H1 (cell line): ENCODE data around the gene HMGCL. TPM values are rescaled to one million over a fixed set of nuclear protein-coding genes. Genes with fewer than 3 reads are reported as not detected.

Experiments used
- CTCF ChIA-PET: fragments of 300-600 bp; sonication (Branson Sonifier 250); formaldehyde crosslinking; loops from one replicate; lab custom pipeline; 2021; ENCODE audit not compliant: partially characterized antibody; lab: Charles Lee
- POLR2A ChIA-PET: fragments of 300-600 bp; sonication (Branson Sonifier 250); formaldehyde crosslinking; loops from one replicate; lab custom pipeline; 2021; ENCODE audit warnings: inconsistent platforms; ENCODE audit not compliant: partially characterized antibody; lab: Charles Lee
- DNase-seq, 2 experiments: peaks; one replicate each; pipeline versions ENCODE4 v3.0.0 to v3.0.0-alpha.2; 2010 to 2022; ENCODE audit warnings: low spot score in 2 of 2, low read depth in 1 of 2, mixed read lengths in 1 of 2
- FAIRE-seq: peaks from 2 replicates; lab custom pipeline; 2011; peaks lifted over from hg19 to GRCh38; lab: Jason Lieb, UNC
- H2AFZ ChIP-seq: 2 replicates; pipeline ENCODE4 v1.8.1; 2012; ENCODE audit warnings: low read length, inconsistent platforms
- H2AK5ac ChIP-seq: 2 replicates; pipeline ENCODE4 v1.6.1; 2013; ENCODE audit warnings: low read depth, low read length
- H2BK120ac ChIP-seq: replicated peaks from 2 replicates; pipeline ENCODE3; 2013; ENCODE audit warnings: low read depth, low read length, inconsistent platforms
- H2BK12ac ChIP-seq: 2 replicates; pipeline ENCODE4 v1.6.1; 2013; ENCODE audit warnings: low read depth, low read length
- H2BK15ac ChIP-seq: 2 replicates; pipeline ENCODE4 v1.6.1; 2013; ENCODE audit warnings: low read length
- H2BK20ac ChIP-seq: 2 replicates; pipeline ENCODE4 v1.6.1; 2013; ENCODE audit warnings: low read length
- H2BK5ac ChIP-seq: 2 replicates; pipeline ENCODE4 v1.6.1; 2013; ENCODE audit warnings: low read depth, low read length
- H3K14ac ChIP-seq: 2 replicates; pipeline ENCODE4 v1.6.1; 2013; ENCODE audit warnings: inconsistent platforms; ENCODE audit not compliant: insufficient read length
- H3K18ac ChIP-seq: 2 replicates; pipeline ENCODE4 v1.6.1; 2013; ENCODE audit warnings: low read length; ENCODE audit errors: extremely low read depth
- H3K23ac ChIP-seq: 2 replicates; pipeline ENCODE4 v1.6.1; 2013; ENCODE audit warnings: inconsistent platforms; ENCODE audit not compliant: insufficient read length
- H3K23me2 ChIP-seq: 2 replicates; pipeline ENCODE4 v1.6.1; 2013; ENCODE audit warnings: low read depth, low read length
- H3K27ac ChIP-seq: 2 replicates; pipeline ENCODE4 v1.6.1; 2011; ENCODE audit warnings: low read depth, low read length, inconsistent platforms
- H3K27me3 ChIP-seq, 4 experiments: replicated peaks in 1 of 4; 1 replicate in 1 of 4; 2 replicates in 3 of 4; pipeline versions ENCODE4 v1.6.1 to v1.8.1; 2011 to 2013; ENCODE audit warnings: low read length in 3 of 4, mild to moderate bottlenecking in 3 of 4, inconsistent platforms in 2 of 4, mixed read lengths in 2 of 4, moderate library complexity in 1 of 4; ENCODE audit not compliant: control insufficient read depth in 3 of 4, insufficient read depth in 3 of 4; ENCODE audit errors: extremely low read depth in 1 of 4
- H3K36me3 ChIP-seq, 4 experiments: 2 replicates each; pipeline versions ENCODE4 v1.6.1 to v1.8.1; 2011 to 2013; ENCODE audit warnings: mild to moderate bottlenecking in 4 of 4, low read length in 3 of 4, moderate library complexity in 2 of 4, control low read depth in 1 of 4, inconsistent platforms in 1 of 4; ENCODE audit not compliant: insufficient read depth in 4 of 4, control insufficient read depth in 2 of 4
- H3K4ac ChIP-seq: replicated peaks from 2 replicates; pipeline ENCODE3; 2013; ENCODE audit warnings: low read length, low read depth, mixed read lengths, inconsistent platforms; ENCODE audit not compliant: insufficient read length
- H3K4me1 ChIP-seq, 4 experiments: replicated peaks in 1 of 4; 1 replicate in 1 of 4; 2 replicates in 3 of 4; pipeline versions ENCODE4 v1.6.1 to v1.8.1; 2011 to 2013; ENCODE audit warnings: low read length in 3 of 4, inconsistent platforms in 2 of 4, mixed read lengths in 1 of 4; ENCODE audit not compliant: insufficient read depth in 4 of 4, control insufficient read depth in 3 of 4
- H3K4me2 ChIP-seq, 2 experiments: 2 replicates each; pipeline versions ENCODE4 v1.6.1 to v1.8.1; 2011 to 2013; ENCODE audit warnings: low read depth in 2 of 2, low read length in 2 of 2, control low read depth in 1 of 2, inconsistent platforms in 1 of 2, mild to moderate bottlenecking in 1 of 2; ENCODE audit not compliant: insufficient read depth in 1 of 2
- H3K4me3 ChIP-seq, 4 experiments: fragments of 200-600, 300-600 bp in 1 of 4; sonication (generic), shearing (Covaris generic), sonication (Bioruptor Twin) in 1 of 4; 2 replicates each; pipeline versions ENCODE4 v1.5.1 to v1.8.1; 2011 to 2016; ENCODE audit warnings: low read length in 4 of 4, low read depth in 3 of 4, control low read depth in 2 of 4, inconsistent platforms in 2 of 4, mild to moderate bottlenecking in 2 of 4, mixed read lengths in 1 of 4, moderate library complexity in 1 of 4; ENCODE audit not compliant: insufficient read depth in 2 of 4; ENCODE audit errors: extremely low read depth in 1 of 4
- H3K56ac ChIP-seq: replicated peaks from 2 replicates; pipeline ENCODE3; 2013; ENCODE audit warnings: low read depth, mild to moderate bottlenecking, mixed read lengths, low read length, inconsistent platforms; ENCODE audit not compliant: insufficient read length
- H3K79me1 ChIP-seq: 2 replicates; pipeline ENCODE4 v1.6.1; 2013; ENCODE audit warnings: low read depth, low read length, control low read depth
- H3K79me2 ChIP-seq, 2 experiments: 2 replicates each; pipeline versions ENCODE4 v1.6.1 to v1.8.1; 2012 to 2013; ENCODE audit warnings: low read length in 2 of 2, mild to moderate bottlenecking in 2 of 2, inconsistent platforms in 1 of 2; ENCODE audit not compliant: insufficient read depth in 2 of 2, control insufficient read depth in 1 of 2
- H3K9ac ChIP-seq, 4 experiments: replicated peaks in 1 of 4; 1 replicate in 1 of 4; 2 replicates in 3 of 4; pipeline versions ENCODE4 v1.6.1 to v1.8.1; 2011 to 2013; ENCODE audit warnings: low read depth in 3 of 4, low read length in 3 of 4, control low read depth in 2 of 4, mild to moderate bottlenecking in 2 of 4, moderate library complexity in 2 of 4, inconsistent platforms in 1 of 4; ENCODE audit errors: extremely low read depth in 1 of 4
- H3K9me3 ChIP-seq, 2 experiments: 2 replicates each; pipeline versions ENCODE4 v1.6.1 to v1.8.1; 2012 to 2013; ENCODE audit warnings: mild to moderate bottlenecking in 2 of 2, moderate library complexity in 2 of 2, control low read depth in 1 of 2, inconsistent platforms in 1 of 2, low read depth in 1 of 2, low read length in 1 of 2, mixed read lengths in 1 of 2; ENCODE audit not compliant: insufficient read depth in 2 of 2
- H4K20me1 ChIP-seq, 2 experiments: replicated peaks in 1 of 2; 2 replicates each; pipeline versions ENCODE3 to v1.8.1; 2011 to 2013; ENCODE audit warnings: inconsistent platforms in 2 of 2, low read length in 2 of 2, mild to moderate bottlenecking in 1 of 2; ENCODE audit not compliant: insufficient read depth in 2 of 2, control insufficient read depth in 1 of 2
- H4K5ac ChIP-seq: 2 replicates; pipeline ENCODE4 v1.6.1; 2013; ENCODE audit warnings: low read length, low read depth, mixed read lengths, inconsistent platforms; ENCODE audit not compliant: insufficient read length
- H4K8ac ChIP-seq: 2 replicates; pipeline ENCODE4 v1.8.0; 2013; ENCODE audit warnings: mild to moderate bottlenecking, moderate library complexity, low read length, inconsistent platforms; ENCODE audit not compliant: insufficient read depth; ENCODE audit errors: extremely low read depth
- H4K91ac ChIP-seq: replicated peaks from 2 replicates; pipeline ENCODE3; 2013; ENCODE audit warnings: low read length, mixed read lengths, inconsistent platforms; ENCODE audit not compliant: insufficient read length
- ASH2L ChIP-seq: fragments of 200-600, 300-600 bp; sonication (generic); IDR thresholded peaks from one replicate; pipeline ENCODE4 v1.7.1; 2017; ENCODE audit warnings: low read length
- CTCF ChIP-seq, 3 experiments: IDR thresholded peaks; 1 replicate in 2 of 3; 2 replicates in 1 of 3; pipeline versions ENCODE4 v1.5.1 to v1.6.1; 2011; ENCODE audit warnings: low read length in 3 of 3, mild to moderate bottlenecking in 3 of 3, inconsistent platforms in 2 of 3, low read depth in 1 of 3, moderate library complexity in 1 of 3; ENCODE audit not compliant: insufficient read depth in 1 of 3; ENCODE audit errors: control extremely low read depth in 1 of 3
- POLR2AphosphoS5 ChIP-seq: IDR thresholded peaks from 2 replicates; pipeline ENCODE4 v1.6.1; 2011; ENCODE audit warnings: low read depth, low read length
- RAD21 ChIP-seq, 2 experiments: IDR thresholded peaks in 1 of 2; conservative IDR thresholded peaks in 1 of 2; 2 replicates each; pipeline ENCODE4 v1.6.1; 2011; ENCODE audit warnings: low read depth in 2 of 2, low read length in 2 of 2, improper control_type of control experiment in 1 of 2, inconsistent platforms in 1 of 2, mild to moderate bottlenecking in 1 of 2, moderate library complexity in 1 of 2
- RNF2 ChIP-seq: fragments of 200-900, 300-1000 bp; sonication (generic); IDR thresholded peaks from 2 replicates; pipeline ENCODE4 v1.7.1; 2016; ENCODE audit warnings: borderline replicate concordance, low read depth, mild to moderate bottlenecking, antibody characterized with exemption, low read length; ENCODE audit not compliant: poor library complexity, severe bottlenecking; ENCODE audit errors: missing control alignments
- SIRT6 ChIP-seq: IDR thresholded peaks from one replicate; pipeline ENCODE4 v1.7.1; 2012; ENCODE audit warnings: low read length, inconsistent platforms
- SRF ChIP-seq: IDR thresholded peaks from 2 replicates; pipeline ENCODE4 v1.6.1; 2011; ENCODE audit warnings: mild to moderate bottlenecking, low read depth, low read length, moderate library complexity
- ZNF274 ChIP-seq: IDR thresholded peaks from 2 replicates; pipeline ENCODE4 v1.7.0; 2012; ENCODE audit warnings: low read length, borderline replicate concordance; ENCODE audit errors: extremely low read depth
- WGBS, 2 experiments: shearing (Covaris generic) in 1 of 2; methylation state at CpG; one replicate each; pipeline versions ENCODE4 v1.1.6 to v1.1.7; 2013 to 2015; ENCODE audit warnings: low lambda C conversion rate in 2 of 2, mixed read lengths in 2 of 2, inconsistent platforms in 1 of 2, low coverage in 1 of 2, missing lambda C conversion rate in 1 of 2; ENCODE audit not compliant: insufficient replicate concordance in 2 of 2, insufficient coverage in 1 of 2, insufficient read length in 1 of 2; ENCODE audit errors: extremely low coverage in 1 of 2, missing lambda C conversion rate in 1 of 2; 5-methylcytosine and 5-hydroxymethylcytosine counted together
- polyA plus RNA-seq, 7 experiments: library from polyadenylated mRNA; depleted of rRNA in 3 of 7; stranded (reverse) in 5 of 7; unstranded in 2 of 7; fragments of >200 nt in 5 of 7; fragments of 200-250 nt in 2 of 7; gene quantifications; 1 replicate in 5 of 7; 2 replicates in 1 of 7; 4 replicates in 1 of 7; pipeline versions ENCODE4 v1.2.1 to v1.2.3, GENCODE V29; 2011 to 2013; ENCODE audit warnings: missing spikeins in 2 of 7, mixed read lengths in 2 of 7
- total RNA-seq: library from RNA; stranded (reverse); fragmentation: NEBNext Ultra II Directional; extraction: Animal tissue kit (Norgen Biotek cat#: 25700); gene quantifications from 2 replicates; pipeline ENCODE4 v1.2.1, GENCODE V29; 2021

HMGCL gene
- total and polyA plus RNA-seq, 2 of the 8 experiments (the other 6 are each of a cell fraction or from before 2014, with no cell fraction given) = 13.7 to 19.5 TPM

GRCh38 chr1:23796466-23797271 lies 28.6 kb downstream of the HMGCL start:
- Histone ChIP-seq H3K4ac (no peak overlapping the region), H2BK20ac (no peak overlapping the region), H3K9ac (no peak overlapping the region), H3K14ac (no peak overlapping the region), H3K9me3 (no peaks in the 10 kb centered on the region), H3K23ac (no peak overlapping the region), H3K36me3 (peaks cover 6 to 31% (median 22%) of the 10 kb centered on the region in 4 experiments; a peak in 6 of 8 replicates), H3K4me1 (peaks cover 0 to 21% (median 16%) of the 10 kb centered on the region in 4 experiments; a peak in 6 of 7 replicates), H2AFZ (no peak overlapping the region), H3K27me3 (no peaks in the 10 kb centered on the region; a peak in 1 of 7 replicates), H3K23me2 (peaks cover 20% of the 10 kb centered on the region), H2BK120ac (no peak overlapping the region), H3K18ac (no peak overlapping the region), H4K5ac (no peak overlapping the region), H4K20me1 (peaks cover 7 to 11% of the 10 kb centered on the region in 2 experiments), H2BK12ac (no peak overlapping the region), H4K91ac (no peak overlapping the region), H3K79me1 (peaks cover 10% of the 10 kb centered on the region; the same call in 1 of the 2 replicates), H3K4me2 (no peak overlapping the region), H2BK5ac (no peak overlapping the region), H4K8ac (no peak overlapping the region), H2BK15ac (no peak overlapping the region), H3K4me3 (no peak overlapping the region), H3K79me2 (peaks cover 4 to 17% of the 10 kb centered on the region in 2 experiments; a peak in 3 of 4 replicates), H3K56ac (no peak overlapping the region), H3K27ac (no peak overlapping the region), H2AK5ac (no peak overlapping the region)
- POLR2A ChIA-PET = interaction anchor here (0.8 to 16.2 kb wide), 7 partner anchors 7 to 315 kb away, joined by 3 to 192 read pairs (median 3); partner anchors contain the start of genes ELOA, FUCA1, HMGCL and LYPLA2
- DNase-seq (no peak), FAIRE-seq (no peak)
- 89% methylated on average over 16 of the region's 17 CpGs; no CpG with 5 or more reads in 1 of the 2 experiments for WGBS, 2 experiments
- CTCF ChIA-PET = interaction anchor here (0.5 to 5.1 kb wide), 13 partner anchors 9 to 595 kb away, joined by 3 to 37 read pairs (median 3); partner anchors contain the start of genes CNR2 and PITHD1
- TF ChIP-seq SRF = no peak
- no peak for TF ChIP-seq POLR2AphosphoS5
- peak in 1 of 2 experiments; percentile 38; a peak in 3 of 4 replicates for TF ChIP-seq RAD21 (IDR thresholded peaks at IDR 0.05 in 1 of 2, conservative IDR thresholded peaks at IDR 0.05 in 1 of 2; ENCODE audit: low read depth in 2 of 2, low read length in 2 of 2)
- no peak for TF ChIP-seq RNF2
- TF ChIP-seq SIRT6 = no peak
- TF ChIP-seq CTCF (IDR thresholded peaks at IDR 0.05; ENCODE audit: control extremely low read depth in 1 of 3, insufficient read depth in 1 of 3, low read depth in 1 of 3, low read length in 3 of 3) = peak in 2 of 3 experiments; percentile 43 to 48; a peak in 3 of 4 replicates
- no peak for TF ChIP-seq ASH2L
- TF ChIP-seq ZNF274 = no peak
